Karpas-422 (cell line): ENCODE measurements around the gene ATXN2. TPM values are rescaled to one million over a fixed set of nuclear protein-coding genes. Genes with fewer than 3 reads are reported as not detected.
A peak's percentile ranks its signal among the peaks of the same experiment; 100 is the strongest.
"Not testable (repeated sequence)": the region's sequence is repeated elsewhere in the genome, so short reads cannot be mapped to it uniquely, and the experiment has no call there.

Source experiments
- DNase-seq: peaks from one replicate; pipeline ENCODE4 v3.0.0-alpha.2; 2015
- H2AFZ ChIP-seq: fragments of 200-600 bp; sonication (generic); 2 replicates; pipeline ENCODE4 v1.6.1; 2014; ENCODE audit warnings: antibody characterized with exemption, low read length, mixed read lengths
- H3K27ac ChIP-seq: fragments of 200-600 bp; sonication (generic); 2 replicates; pipeline ENCODE4 v1.5.1; 2014; ENCODE audit warnings: mild to moderate bottlenecking, low read length, moderate library complexity
- H3K27me3 ChIP-seq: fragments of 200-600 bp; sonication (generic); 2 replicates; pipeline ENCODE4 v1.6.1; 2014; ENCODE audit warnings: low read length, mixed read lengths
- H3K36me3 ChIP-seq: fragments of 200-600 bp; sonication (generic); 2 replicates; pipeline ENCODE4 v1.6.1; 2014; ENCODE audit warnings: low read length, mixed read lengths; ENCODE audit not compliant: insufficient read depth
- H3K4me1 ChIP-seq: fragments of 200-600 bp; sonication (generic); 2 replicates; pipeline ENCODE4 v1.6.1; 2014; ENCODE audit warnings: mild to moderate bottlenecking, low read length, mixed read lengths
- H3K4me2 ChIP-seq: fragments of 200-600 bp; sonication (generic); 2 replicates; pipeline ENCODE4 v1.6.1; 2014; ENCODE audit warnings: low read length, low read depth, mild to moderate bottlenecking; ENCODE audit not compliant: poor library complexity, severe bottlenecking
- H3K4me3 ChIP-seq: fragments of 200-600 bp; sonication (generic); 2 replicates; pipeline ENCODE4 v1.5.1; 2014; ENCODE audit warnings: mild to moderate bottlenecking, antibody characterized with exemption, low read length, mixed read lengths
- H3K79me2 ChIP-seq: fragments of 200-600 bp; sonication (generic); 2 replicates; pipeline ENCODE4 v1.6.1; 2014; ENCODE audit warnings: mild to moderate bottlenecking, low read length, mixed read lengths
- H3K9ac ChIP-seq: fragments of 200-600 bp; sonication (generic); 2 replicates; pipeline ENCODE4 v1.6.0; 2014; ENCODE audit warnings: low read length
- H3K9me2 ChIP-seq: fragments of 200-600 bp; sonication (generic), shearing (Covaris generic); replicated peaks from 2 replicates; pipeline ENCODE4 v1.6.0; 2014; ENCODE audit warnings: mild to moderate bottlenecking, low read length, moderate library complexity; ENCODE audit not compliant: insufficient read depth
- H3K9me3 ChIP-seq: fragments of 300-700, 200-600 bp; sonication (generic); 2 replicates; pipeline ENCODE4 v1.6.1; 2014; ENCODE audit warnings: low read length, mixed read lengths
- H4K20me1 ChIP-seq: fragments of 200-600 bp; sonication (generic); 2 replicates; pipeline ENCODE4 v1.6.1; 2014; ENCODE audit warnings: mild to moderate bottlenecking, antibody characterized with exemption, low read length, low read depth; ENCODE audit not compliant: insufficient read depth
- total RNA-seq: library from RNA; depleted of rRNA; stranded (reverse); fragments of >200 nt; shearing (Covaris generic); gene quantifications from 2 replicates; pipeline ENCODE4 v1.2.3, GENCODE V29; 2014; ENCODE audit warnings: low replicate concordance

The ATXN2 gene
- total RNA-seq, 1 experiment from 2014 or later = 50.6 TPM

GRCh38 chr12:111596985-111597830, 1.9 kb downstream of the ATXN2 start:
- Histone ChIP-seq H3K4me1 (peaks cover 42% of the 10 kb centered on the region), H3K4me3 (peak overlapping the region; percentile 86), H4K20me1 (peaks cover 37% of the 10 kb centered on the region), H3K4me2 (peak overlapping the region; percentile 89), H3K9me2 (no peaks in the 10 kb centered on the region), H3K9ac (peak overlapping the region; percentile 99), H3K79me2 (peaks cover 65% of the 10 kb centered on the region), H3K27me3 (no peaks in the 10 kb centered on the region), H2AFZ (no peak overlapping the region), H3K36me3 (peaks cover 6% of the 10 kb centered on the region; the same call in 1 of the 2 replicates), H3K27ac (peak overlapping the region; percentile 85), H3K9me3 (no peaks in the 10 kb centered on the region)
- peak; percentile 75 for DNase-seq

GRCh38 chr12:111595341-111595835, 3.7 kb downstream of the ATXN2 start:
- Histone ChIP-seq H4K20me1 (peaks cover 37% of the 10 kb centered on the region), H3K79me2 (peaks cover 83% of the 10 kb centered on the region)

DNA sequence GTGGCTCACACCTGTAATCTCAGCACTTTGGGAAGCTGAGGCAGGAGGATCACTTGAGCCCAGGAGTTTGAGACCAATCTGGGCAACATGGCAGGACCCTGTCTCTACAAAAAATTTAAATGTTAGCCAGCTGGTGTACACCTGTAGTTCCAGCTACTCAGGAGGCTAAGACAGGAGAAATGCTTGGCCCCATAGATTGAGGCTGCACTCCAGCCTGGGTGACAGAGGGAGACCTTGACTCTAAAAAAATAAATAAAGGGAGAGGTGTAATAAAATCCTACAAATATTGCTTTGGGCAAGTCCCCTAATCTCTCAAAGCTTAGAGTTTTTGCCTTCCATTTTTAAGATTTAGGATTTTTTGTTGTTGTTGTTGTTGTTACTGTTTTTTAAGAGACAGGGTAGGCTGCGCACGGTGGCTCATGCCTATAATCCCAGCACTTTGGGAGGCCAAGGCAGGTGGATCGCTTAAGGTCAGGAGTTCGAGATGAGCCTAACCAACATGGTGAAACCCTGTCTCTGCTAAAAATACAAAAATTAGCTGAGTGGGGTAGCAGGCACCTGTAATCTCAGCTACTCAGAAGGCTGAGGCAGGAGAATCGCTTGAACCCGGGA, 7.6 kb downstream of the ATXN2 start:
- H3K36me3 ChIP-seq, DNase-seq, H3K27me3 ChIP-seq, H3K9ac ChIP-seq, H3K27ac ChIP-seq, H3K9me2 ChIP-seq, H3K4me2 ChIP-seq, H3K9me3 ChIP-seq, H2AFZ ChIP-seq, H3K4me3 ChIP-seq: not testable (repeated sequence)
- H3K4me1 ChIP-seq = peaks cover 27% of the 10 kb centered on the region
- H4K20me1 ChIP-seq = peaks cover 31% of the 10 kb centered on the region; the same call in 1 of the 2 replicates
- H3K79me2 ChIP-seq = peaks cover 98% of the 10 kb centered on the region

More at GRCh38 chr12:111595341-111595835, 3.7 kb downstream of the ATXN2 start:
- H2AFZ ChIP-seq, H3K36me3 ChIP-seq, H3K9me2 ChIP-seq, H3K9ac ChIP-seq, H3K9me3 ChIP-seq, H3K27me3 ChIP-seq, H3K27ac ChIP-seq, DNase-seq: not testable (repeated sequence)
- Histone ChIP-seq H3K4me3 (peak overlapping the region; percentile 86; the same call in 1 of the 2 replicates), H3K4me2 (peak overlapping the region; percentile 89), H3K4me1 (peaks cover 40% of the 10 kb centered on the region)

DNA sequence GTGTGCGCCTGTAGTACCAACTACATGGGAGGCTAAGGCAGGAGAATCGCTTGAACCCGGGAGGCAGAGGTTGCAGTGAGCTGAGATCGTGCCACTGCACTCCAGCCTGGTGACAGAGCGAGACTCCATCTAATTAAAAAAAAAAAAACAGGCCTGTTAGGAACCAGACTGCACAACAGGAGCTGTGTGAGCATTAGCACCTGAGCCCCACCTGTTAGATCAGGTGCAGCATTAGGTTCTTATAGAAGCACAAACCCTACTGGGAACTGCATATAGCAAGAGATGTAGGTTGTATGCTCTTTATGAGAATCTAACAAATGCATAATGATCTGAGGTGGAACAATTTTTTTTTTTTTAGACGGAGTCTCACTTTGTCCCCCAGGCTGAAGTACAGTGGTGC, 8.6 kb downstream of the ATXN2 start:
- Histone ChIP-seq H4K20me1 (peaks cover 27% of the 10 kb centered on the region; the same call in 1 of the 2 replicates), H3K4me1 (peaks cover 17% of the 10 kb centered on the region), H3K9me3 (no peaks in the 10 kb centered on the region), H3K79me2 (peaks cover 98% of the 10 kb centered on the region), H3K9me2 (no peaks in the 10 kb centered on the region), H3K4me3 (no peak overlapping the region), H3K4me2 (no peak overlapping the region), H2AFZ (no peak overlapping the region), H3K36me3 (peaks cover 6% of the 10 kb centered on the region; the same call in 1 of the 2 replicates), H3K27me3 (no peaks in the 10 kb centered on the region), H3K9ac (no peak overlapping the region), H3K27ac (no peak overlapping the region)
- DNase-seq = no peak

DNA sequence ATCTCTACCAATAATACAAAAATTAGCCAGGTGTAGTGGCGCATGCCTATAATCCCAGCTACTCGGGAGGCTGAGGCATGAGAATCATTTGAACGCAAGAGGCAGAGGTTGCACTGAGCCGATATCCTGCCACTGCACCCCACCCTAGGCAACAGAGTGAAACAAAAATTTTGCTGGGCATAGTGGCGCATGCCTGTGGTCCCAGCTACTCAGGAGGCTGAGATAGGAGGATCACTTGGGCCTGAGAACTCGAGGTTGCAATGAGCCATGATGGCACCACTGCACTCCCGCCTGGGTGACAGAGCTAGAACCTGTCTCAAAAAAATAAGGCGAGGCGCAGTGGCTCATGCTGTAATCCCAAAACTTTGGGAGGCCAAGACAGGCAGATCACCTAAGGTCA, 9.5 kb downstream of the ATXN2 start:
- Histone ChIP-seq H3K27me3 (no peaks in the 10 kb centered on the region), H3K9me3 (no peaks in the 10 kb centered on the region), H3K4me3 (no peak overlapping the region), H3K4me1 (peaks cover 8% of the 10 kb centered on the region), H3K27ac (no peak overlapping the region), H4K20me1 (peaks cover 26% of the 10 kb centered on the region; the same call in 1 of the 2 replicates), H3K79me2 (peaks cover 98% of the 10 kb centered on the region), H3K9ac (no peak overlapping the region), H2AFZ (no peak overlapping the region), H3K4me2 (no peak overlapping the region), H3K36me3 (peaks cover under 1% of the 10 kb centered on the region; the same call in 1 of the 2 replicates), H3K9me2 (no peaks in the 10 kb centered on the region)
- DNase-seq = no peak

DNA sequence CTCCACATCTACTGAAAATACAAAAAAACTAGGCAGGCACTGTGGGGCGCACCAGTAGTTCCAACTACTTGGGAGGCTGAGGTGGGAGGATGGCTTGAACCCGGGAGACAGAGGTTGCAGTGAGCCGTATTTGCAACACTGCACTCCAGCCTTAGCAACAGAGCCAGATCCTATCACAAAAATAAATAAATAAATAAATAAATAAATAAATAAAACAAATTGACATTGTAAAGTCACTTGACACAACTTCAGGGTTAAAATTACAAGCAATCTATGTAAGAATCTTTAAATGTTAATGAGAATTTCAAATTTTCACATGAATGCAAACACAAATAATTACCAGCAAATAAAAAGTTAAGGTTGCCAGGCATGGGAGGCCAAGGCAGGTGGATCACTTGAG, 11.1 kb downstream of the ATXN2 start:
- Histone ChIP-seq H3K9me2 (no peaks in the 10 kb centered on the region), H3K4me2 (no peak overlapping the region), H4K20me1 (peaks cover 21% of the 10 kb centered on the region; the same call in 1 of the 2 replicates), H3K9me3 (no peaks in the 10 kb centered on the region), H3K79me2 (peaks cover 98% of the 10 kb centered on the region), H3K9ac (no peak overlapping the region), H3K4me1 (no peaks in the 10 kb centered on the region), H3K27me3 (no peaks in the 10 kb centered on the region), H2AFZ (no peak overlapping the region), H3K4me3 (no peak overlapping the region), H3K27ac (no peak overlapping the region), H3K36me3 (no peaks in the 10 kb centered on the region)
- DNase-seq = no peak

DNA sequence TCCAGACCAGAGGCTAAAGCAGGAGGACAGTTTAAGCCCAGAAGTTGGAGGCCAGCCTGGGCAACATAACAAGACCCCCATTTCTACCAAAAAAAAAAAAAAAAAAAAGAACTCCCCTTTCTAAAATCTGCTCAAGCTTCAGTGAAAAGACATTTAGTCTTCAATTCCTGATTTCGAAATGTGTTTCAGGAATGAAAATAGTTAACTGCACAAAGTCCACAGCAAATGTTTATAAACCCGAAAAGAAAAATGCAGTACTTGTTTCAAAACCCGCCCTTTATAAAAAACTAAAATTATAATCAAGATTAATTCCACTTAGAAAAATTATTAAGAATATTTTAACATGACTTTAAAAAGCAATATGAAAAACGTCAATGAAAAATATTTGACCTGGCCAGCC, 12.1 kb downstream of the ATXN2 start:
- no peak overlapping the region for H3K9ac ChIP-seq
- no peak overlapping the region for H2AFZ ChIP-seq
- peaks cover 21% of the 10 kb centered on the region; the same call in 1 of the 2 replicates for H4K20me1 ChIP-seq

DNA sequence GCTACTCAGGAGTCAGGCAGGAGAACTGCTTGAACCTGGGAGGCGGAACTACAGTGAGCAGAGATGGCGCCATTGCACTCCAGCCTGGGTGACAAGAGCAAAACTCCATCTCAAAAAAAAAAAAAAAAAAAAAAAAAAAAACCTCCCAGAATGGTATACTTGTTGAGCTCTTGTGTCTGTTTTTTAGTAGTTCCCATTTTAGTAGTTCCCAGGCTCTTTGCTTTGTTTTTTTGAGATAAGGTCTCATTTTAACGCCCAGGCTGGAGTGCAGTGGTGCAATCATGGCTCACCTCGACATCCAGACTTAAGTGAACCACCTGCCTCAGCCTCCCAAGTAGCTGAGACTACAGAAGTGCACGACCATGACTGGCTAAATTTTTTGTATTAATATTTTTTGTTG, 13.4 kb downstream of the ATXN2 start:
- Histone ChIP-seq H4K20me1 (peaks cover 26% of the 10 kb centered on the region; the same call in 1 of the 2 replicates), H3K4me3 (no peak overlapping the region)

More for the DNA sequence above, 12.1 kb downstream of the ATXN2 start:
- no peaks in the 10 kb centered on the region for H3K27me3 ChIP-seq
- no peak overlapping the region for H3K4me3 ChIP-seq
- no peaks in the 10 kb centered on the region for H3K4me1 ChIP-seq
- no peaks in the 10 kb centered on the region for H3K9me2 ChIP-seq
- H3K79me2 ChIP-seq = peaks cover 97% of the 10 kb centered on the region
- H3K9me3 ChIP-seq = no peaks in the 10 kb centered on the region
- H3K27ac ChIP-seq = no peak overlapping the region
- no peak overlapping the region for H3K4me2 ChIP-seq
- no peaks in the 10 kb centered on the region for H3K36me3 ChIP-seq
- no peak for DNase-seq

More for the DNA sequence above, 13.4 kb downstream of the ATXN2 start:
- no peaks in the 10 kb centered on the region for H3K36me3 ChIP-seq
- no peak overlapping the region for H2AFZ ChIP-seq
- no peak overlapping the region for H3K27ac ChIP-seq
- H3K4me1 ChIP-seq = no peaks in the 10 kb centered on the region
- no peak for DNase-seq
- H3K9ac ChIP-seq = no peak overlapping the region
- H3K9me3 ChIP-seq = no peaks in the 10 kb centered on the region
- no peaks in the 10 kb centered on the region for H3K9me2 ChIP-seq
- H3K27me3 ChIP-seq = no peaks in the 10 kb centered on the region
- peaks cover 97% of the 10 kb centered on the region for H3K79me2 ChIP-seq
- no peak overlapping the region for H3K4me2 ChIP-seq
